GM21447 (cell line): ENCODE measurements around the gene PIGL.
A peak's percentile ranks its signal among the peaks of the same experiment; 100 is the strongest.
"Not testable (repeated sequence)": the region's sequence is repeated elsewhere in the genome, so short reads cannot be mapped to it uniquely, and the experiment has no call there.

Experiments used
- ATAC-seq: cut with Tn5 transposase; IDR thresholded peaks from one replicate; pipeline ENCODE4 v1.9.1; 2021; ENCODE audit not compliant: unreplicated experiment

The PIGL gene

DNA sequence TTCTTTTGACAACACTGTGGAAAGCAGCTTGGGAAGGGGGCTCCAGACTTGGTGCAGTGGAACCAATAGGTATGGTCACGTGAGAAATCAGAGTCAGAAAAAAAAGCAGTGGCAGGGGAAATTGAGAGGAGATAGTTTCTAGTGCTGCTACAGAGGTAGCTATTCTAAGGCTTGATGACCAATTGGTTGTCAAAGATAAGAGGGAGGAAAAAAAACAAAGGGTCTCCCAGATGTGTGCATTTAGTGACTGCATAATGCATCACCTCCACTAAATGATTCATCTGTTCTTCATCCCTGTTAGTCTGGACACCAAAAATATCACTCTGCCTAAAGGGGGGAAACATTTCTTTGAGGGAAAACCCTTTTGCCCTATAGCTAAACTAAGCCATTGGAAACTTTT is 56.5 kb downstream of the PIGL start:
- ATAC-seq = no peak

DNA sequence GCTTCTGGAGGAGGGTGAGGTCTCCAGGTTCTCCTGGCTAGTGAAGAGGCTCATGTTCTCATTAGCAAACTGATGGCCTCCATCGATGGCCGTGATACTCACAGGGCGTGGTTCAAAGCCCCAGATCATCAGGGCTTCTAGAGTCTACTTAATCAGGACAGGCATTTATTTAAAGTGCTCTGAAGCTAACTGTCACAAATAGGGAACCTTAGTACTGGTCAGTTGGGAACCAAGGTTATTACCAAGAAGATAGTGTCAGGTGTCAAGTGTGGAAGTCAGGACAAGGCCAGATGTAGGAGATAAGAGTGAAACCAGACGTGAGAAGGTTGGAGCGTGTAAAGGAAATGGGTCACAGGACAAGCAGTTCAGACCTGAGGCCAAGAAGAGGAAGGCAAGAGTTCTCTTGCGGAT is 56.9 kb downstream of the PIGL start:
- ATAC-seq = no peak

DNA sequence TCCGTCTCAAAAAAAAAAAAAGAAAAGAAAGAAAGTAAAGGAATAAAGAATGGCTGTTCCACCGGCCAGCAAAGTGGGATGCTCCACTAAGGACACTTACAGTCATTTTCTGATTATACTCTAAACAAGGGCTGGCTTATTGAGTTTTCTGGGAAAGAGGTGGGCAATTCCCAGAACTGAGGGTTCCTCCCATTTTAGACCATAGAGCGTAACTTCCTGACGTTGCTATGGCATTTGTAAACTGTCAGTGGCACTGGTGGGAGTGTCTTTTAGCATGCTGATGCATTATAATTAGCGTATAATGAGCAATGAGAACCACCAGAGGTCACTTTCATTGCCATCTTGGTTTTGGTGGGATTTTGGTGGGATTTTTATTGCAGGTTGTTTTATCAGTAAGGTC is 58.0 kb downstream of the PIGL start:
- no peak for ATAC-seq

DNA sequence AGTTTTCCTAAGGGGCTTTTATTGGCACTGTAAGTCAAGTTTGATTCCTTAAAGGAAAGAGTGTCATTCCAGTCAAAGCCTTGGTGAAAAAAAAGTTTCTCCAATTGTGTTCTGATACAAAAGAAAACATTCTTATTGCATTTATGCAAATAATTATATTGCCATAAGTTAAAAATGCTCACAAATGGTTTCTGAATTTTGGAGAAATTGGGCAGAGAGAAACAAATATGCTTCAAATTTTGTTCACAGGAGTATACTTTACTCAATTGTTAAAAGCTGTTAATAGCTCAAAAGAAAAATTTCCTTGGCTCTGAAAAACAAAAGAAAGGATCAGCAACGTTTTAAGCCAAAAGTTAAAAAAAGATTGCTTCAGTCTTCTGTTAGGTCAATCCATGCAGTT is 60.2 kb downstream of the PIGL start:
- no peak for ATAC-seq

DNA sequence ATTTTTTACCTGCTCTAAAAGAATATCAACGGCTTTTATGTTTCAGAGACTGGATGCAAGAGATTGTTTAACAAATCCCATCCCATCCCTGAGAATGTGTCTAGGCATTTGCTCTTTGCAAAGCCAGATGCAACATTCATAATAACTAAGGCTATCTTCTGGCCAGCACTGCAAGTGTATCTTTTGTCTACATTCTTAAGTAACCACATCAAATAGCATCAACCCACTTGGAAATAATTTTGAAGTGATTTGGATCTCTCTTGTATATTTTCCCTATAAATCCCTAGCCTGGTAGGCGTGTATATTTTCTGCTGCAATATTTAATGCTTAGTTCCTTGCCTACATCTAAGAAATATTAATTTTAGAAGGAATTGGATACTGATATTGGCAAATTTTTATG is 64.3 kb downstream of the PIGL start:
- no peak for ATAC-seq

DNA sequence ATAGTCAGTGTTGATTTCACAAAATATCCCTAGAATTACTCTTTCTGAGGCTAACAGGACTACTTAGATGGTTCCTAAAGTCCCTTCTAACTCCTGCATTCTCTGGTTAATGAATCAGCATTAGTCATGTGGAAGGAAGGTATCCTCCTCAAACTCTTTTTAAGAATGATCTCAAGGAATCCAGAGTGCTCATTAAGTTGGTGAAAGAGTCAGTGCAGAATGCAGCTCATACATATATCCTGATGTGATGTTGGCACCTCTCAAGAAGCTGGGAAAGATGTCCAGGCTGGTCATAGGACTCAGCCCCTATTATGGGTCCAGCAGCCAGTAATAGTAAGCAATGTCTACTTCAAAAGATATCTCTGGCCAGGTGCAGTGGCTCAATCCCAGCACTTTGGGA is 65.5 kb downstream of the PIGL start:
- no peak for ATAC-seq

DNA sequence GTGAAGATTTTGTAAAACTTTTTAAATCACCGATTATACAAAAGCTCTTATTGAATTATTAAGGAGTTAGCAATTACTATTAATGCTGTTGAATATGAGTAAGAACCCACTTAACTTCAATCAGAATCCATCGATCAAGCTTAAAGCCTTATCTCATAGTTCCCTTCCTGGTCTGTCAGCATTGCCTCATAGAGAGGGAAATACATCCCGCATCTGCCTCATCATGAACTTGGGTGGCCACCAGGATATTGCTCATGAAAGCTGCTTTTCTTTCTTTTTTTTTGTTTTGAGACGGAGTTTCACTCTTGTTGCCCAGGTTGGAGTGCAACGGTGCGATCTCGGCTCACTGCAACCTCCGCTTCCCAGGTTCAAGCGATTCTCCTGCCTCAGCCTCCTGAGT is 66.7 kb downstream of the PIGL start:
- ATAC-seq = no peak

DNA sequence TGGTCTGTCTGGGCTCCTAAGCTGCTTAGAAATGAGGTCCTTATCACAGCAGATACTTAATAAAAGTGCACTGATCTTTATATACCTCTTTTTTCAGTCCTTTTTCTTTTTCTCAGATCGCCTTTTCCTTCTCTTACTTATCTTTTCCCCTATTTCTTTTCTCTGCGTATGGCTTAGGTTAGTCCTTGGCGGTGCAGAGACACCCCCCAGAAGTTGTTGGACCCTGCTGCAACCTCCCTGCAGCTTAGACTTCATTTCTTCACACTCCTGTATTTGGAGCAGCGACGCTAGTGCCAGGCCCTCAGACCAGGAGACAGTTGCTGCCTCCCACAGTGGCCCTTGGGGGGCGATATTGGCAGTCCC is 68.6 kb downstream of the PIGL start:
- no peak for ATAC-seq

DNA sequence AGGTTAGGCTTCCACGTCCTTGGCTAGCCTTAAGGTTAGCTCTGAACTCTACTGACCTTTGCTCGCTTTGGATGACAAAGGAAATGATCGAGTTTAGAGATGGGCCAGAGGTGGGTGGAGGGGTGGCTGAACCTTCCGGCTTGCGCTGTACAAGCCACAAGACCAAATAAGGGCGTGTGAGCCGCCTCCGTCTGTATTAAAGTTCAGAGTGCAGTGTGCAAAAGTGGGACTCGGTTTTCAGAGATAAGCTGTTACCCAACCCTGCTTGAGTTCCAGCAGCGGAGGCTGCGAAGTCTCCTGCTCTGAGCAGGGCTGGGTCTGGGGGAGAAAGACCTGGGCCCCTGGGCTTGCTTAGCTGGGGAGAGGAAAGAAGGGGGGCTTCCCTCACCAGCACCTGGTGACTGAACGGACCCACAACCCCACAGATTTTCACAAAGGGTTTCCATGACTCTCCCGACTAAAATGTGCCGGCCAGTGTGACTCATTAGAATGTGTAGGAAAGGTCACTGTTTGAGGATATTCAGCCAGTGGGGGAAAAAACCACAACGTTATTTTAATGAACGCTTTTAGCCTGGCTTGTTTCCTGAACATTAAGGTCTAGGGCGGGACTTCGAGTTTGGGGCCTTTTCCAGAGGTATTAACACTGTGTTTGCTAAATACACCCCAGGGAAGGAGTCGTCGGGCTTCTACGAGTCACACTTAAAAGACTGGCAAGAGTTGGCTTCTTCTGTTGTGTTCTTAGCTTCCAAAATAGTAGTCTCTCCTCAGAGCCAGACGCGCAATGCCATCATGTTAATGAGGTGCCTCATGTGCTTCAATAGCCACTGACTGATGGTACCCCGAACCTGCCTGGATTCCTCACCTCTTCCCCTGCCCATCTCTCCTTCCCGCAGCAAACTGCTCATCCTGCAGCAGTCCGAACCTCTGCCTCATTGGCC is 69.3 kb downstream of the PIGL start:
- ATAC-seq = peak; percentile 74

DNA sequence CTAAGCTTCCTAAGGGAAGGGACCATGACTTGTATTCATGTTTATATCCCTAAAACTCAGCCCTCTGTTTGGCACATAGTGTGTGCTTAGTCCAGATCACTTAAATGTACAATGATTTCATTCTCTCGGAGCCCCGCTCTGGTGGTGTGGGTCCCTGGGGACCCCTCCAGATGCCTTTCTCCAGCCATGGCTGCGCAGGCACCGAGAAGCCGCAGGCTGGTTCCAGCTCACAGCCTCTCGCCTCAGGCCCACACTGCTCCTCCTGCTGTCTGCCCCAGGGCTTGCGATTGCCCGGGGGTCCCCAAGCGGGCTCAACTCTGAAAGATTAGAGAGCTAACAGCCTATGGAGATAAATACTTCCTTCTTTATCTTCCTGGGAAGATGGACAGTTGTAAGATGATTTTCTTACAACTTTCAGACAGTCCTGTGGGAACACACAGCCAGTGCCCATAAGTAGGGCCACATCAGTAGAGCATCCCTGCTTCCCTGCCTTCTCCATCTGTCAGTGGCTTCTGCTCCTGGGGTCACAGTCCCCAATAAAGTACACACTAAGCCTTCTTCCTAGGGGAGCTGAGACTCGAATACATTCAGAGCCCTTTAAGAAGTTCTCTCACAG is 70.0 kb downstream of the PIGL start:
- ATAC-seq = peak; percentile 47

DNA sequence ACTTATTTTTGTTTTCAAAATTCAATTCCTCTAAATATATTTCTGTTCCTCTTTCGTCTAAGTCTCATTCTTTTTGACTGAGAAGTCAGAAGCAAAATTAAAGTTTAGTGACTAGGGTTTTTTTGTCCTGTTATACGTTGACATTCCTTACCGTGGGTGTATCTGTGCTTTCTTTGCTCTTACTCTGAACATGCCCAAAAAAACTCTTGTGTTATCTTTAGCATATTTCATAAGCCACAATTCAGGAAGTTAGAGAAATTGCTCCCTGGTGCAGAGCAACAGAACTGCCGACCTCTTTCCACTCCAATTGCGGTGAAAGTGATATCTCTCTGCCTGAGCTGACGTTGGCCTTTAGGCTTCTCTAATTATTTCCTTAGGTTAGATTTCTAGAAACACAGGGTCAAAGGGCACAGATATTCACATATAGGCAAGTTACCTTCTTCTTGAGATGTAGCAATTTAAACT is 70.6 kb downstream of the PIGL start:
- ATAC-seq = peak; percentile 26

DNA sequence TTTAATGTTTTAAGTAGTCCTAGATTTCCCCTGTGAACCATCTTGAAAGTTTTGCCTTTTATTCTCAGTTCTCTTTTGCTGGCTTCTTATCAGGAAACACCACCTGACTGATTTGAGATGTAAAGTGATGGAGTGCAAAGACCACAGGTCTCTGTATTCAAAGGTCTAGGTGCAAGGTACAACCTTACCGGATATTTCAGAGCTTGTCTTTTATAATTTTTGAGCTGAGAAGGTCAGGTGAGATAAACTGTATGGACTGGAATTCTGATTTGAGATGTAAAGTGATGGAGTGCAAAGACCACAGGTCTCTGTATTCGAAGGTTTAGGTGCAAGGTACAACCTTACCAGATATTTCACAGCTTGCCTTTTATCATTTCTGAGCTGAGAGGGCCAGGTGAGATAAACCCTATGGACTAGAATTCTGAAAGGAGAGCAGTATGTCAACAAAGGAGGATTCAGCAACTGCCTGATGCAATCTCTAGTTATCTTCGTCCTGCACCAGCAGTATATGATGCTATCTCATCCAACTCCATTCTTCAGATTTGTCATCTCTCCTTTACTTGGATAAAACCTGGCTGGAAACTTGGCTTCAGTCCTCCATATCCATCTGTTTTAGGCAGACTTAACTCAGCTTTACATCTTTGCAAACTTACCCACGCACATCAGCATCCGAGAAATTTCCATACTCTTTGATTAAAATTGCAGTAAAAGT is 72.0 kb downstream of the PIGL start:
- ATAC-seq = no peak

DNA sequence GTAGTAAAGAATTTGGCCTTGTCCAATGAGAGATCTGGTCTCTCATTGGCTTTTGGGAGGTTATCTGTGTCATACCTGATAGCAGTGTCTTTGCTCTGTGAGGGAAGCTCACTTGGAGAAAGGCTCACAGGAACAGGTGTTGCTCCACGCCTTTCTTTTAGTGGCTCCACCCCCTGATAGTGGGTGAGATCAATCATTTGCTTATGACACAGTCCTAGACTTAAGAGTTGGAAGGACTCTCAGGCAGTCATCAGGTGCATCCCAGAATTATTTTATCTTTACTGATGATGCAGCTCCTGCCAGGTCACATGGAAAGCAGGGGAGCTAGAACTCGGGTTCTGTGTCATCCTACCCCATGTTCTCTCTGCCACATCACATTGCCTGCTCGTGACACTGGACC is 76.9 kb downstream of the PIGL start:
- ATAC-seq = no peak

DNA sequence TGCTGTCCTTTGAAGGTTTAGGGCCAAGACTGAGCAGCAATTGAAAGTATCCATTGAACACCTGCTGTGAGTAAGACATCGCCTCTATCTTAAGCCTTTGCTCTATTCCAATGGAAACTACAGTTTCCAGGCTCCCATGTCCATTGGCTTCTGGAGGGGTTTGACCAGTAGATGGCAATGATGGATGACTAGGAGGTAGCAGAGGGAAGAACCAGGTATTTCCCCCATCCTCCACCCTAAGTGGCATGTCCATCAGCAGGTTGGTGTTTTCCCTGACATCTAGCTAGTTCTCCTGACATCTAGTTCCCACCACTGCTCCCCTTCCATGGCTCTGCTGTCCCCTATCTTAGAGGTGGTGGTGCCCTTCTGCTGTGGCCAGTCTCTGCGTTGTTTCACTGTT is 77.5 kb downstream of the PIGL start:
- no peak for ATAC-seq

DNA sequence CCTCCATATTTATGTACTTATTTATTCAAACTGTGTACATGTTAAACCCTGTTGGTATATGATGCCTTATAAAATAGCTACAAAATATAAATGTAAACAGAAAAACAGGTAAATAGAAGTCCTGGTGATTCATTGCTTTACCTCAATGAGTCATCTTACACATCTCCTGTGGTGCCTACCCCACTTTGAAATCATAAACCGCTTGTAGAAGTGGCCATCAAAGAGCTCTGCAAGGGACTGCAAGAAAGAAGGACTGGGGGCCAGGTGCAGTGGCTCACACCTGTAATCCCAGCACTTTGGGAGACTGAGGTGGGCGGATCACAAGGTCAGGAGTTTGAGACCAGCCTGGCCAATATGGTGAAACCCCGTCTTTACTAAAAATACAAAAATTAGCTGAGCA is 79.1 kb downstream of the PIGL start:
- not testable (repeated sequence) for ATAC-seq

DNA sequence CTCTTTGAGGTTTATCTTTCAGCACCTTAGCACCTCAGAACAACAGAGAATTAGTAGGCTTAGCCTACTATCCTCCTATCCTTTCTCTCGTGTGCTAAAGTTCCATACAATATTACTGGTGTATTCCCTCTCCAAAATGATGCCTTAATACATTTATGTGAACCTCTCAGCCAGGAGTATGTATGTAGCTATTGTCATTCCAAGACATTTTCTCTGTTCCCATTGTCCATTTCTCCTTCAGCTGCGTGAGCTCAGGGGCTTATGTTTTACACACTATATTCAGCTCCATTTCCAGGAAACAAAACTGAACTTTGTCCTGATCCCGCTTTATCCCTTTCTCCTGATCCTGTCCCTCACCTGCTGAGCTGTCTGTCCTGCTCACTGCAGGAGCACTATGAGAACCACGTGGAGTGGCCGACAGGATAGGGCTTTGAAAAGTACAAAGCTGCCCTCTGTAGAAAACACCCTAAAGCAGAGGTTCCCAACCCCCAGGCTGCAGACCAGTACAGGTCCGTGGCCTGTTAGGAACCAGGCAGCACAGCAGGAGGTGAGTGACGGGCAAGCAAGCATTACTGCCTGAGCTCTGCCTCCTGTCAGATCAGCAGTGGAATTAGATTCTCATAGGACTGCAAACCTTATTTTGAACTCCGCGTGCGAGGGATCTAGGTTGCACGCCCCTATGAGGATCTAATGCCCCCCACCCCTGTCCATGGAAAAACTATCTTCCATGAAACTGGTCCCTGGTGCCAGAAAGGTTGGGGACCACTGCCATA is 80.5 kb downstream of the PIGL start:
- no peak for ATAC-seq

DNA sequence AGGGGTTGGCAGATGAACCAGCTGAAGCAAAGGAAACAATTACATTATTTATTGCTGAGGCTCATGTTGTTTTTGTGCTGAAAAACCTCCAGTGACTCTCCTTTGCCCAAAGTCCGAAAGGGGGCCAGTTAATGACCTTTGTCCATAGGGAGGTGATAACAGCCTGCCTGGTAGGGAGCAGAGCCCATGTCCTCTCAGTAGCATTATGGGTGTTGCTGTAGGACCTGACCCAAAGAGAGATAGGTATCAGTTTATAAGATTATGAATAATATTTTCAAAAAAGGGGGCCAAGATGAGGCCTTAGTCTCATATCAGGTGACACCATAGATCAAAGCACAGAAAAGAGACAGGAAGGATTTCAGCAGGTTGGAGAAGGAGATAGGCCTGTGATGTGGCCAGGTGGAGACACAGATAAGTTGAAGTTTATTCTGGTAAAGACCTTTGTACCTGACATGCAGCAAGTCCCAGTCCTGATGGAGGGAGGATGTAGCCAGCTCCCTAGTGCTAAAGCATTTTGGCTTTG is 81.2 kb downstream of the PIGL start:
- no peak for ATAC-seq

DNA sequence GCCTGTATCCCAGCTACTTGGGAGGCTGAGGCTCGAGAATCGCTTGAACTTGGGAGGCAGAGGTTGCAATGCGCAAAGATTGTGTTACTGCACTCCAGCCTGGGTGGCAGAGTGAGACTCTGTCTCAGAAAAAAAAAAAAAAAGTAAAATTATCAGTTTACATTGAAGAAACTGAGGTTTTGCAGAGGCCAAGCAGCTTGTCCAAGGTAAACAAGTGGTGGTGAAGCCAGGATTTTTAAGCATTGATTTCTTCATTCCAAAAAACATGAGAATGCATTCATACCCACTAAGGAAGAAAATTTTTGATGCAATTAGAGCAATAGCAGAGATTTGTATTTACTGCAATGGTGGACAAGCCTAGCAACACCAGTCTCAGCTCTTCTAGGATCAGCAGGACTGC is 83.5 kb downstream of the PIGL start:
- ATAC-seq = no peak

DNA sequence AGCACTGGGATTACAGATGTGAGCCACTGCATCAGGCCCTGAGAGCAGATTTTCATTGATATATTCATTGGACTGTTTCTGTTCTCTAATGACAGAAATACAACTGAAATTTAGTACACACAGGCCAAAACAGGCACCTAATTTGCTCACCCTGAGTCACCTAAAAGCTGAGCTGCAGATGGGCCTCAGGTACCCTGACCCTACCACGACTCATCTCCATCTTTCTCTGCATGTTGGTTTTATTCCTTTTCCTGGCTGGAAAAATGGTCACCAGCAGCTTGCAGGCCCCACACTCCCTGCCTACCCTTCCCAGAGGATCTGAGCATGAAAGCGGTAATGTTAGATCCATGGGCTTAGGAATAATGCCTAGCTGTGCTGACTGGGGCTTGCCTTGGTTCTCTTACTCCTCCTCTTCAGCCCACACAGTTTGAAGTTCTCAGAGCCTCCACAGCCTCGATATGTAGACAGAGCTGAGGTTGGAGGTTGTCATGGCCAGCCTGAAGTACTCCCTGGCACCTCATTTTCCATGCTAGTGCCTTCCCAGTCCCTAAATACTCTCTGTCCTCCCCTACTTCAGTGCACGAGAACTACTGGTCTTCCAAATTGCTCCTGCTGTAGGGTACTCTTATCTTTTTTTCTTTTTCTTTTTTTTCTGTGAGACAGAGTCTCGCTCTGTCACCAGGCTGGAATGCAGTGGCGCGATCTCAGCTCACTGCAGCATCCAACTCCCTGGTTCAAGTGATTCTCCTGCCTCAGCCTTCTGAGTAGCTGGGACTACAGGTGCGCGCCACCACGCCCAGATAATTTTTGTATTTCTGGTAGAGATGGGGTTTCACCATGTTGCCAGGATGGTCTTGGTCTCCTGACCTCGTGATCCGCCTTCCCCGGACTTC is 85.2 kb downstream of the PIGL start:
- no peak for ATAC-seq

DNA sequence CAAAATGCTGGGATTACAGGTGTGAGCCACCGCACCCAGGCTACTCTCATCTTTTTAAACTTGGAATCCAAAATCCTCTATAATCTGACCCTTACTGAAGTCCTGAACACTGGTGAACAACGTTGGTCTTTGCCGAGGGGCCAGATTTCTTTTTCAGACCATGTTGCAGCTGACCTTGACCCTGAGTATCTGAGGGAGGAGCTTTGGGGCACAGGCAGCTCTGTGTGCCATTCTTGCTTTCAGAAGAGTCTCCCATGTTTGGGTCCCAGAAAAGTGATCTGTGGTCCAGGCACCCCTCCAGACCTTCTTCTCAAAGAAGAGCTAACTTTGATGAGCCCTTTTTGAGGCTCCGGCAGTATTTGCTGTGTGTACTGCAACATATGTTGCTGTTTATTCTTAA is 85.8 kb downstream of the PIGL start:
- no peak for ATAC-seq
